HCT116 (cell line): ENCODE measurements around the gene CYRIA.

ENCODE experiments used
- EZH2 ChIP-seq: fragments of 200-600 bp; sonication (generic); IDR thresholded peaks from 2 replicates; pipeline ENCODE4 v1.6.1; 2017; ENCODE audit warnings: antibody characterized with exemption, mixed run types
- EZH2phosphoT487 ChIP-seq: fragments of 200-600 bp; IDR thresholded peaks from 2 replicates; pipeline ENCODE4 v1.6.1; 2018; ENCODE audit warnings: antibody characterized with exemption, borderline replicate concordance
- FOSL1 ChIP-seq: IDR thresholded peaks from 2 replicates; pipeline ENCODE4 v1.6.1; 2012; ENCODE audit warnings: low read depth
- JUND ChIP-seq: IDR thresholded peaks from 2 replicates; pipeline ENCODE4 v1.6.1; 2012
- POLR2A ChIP-seq: IDR thresholded peaks from 2 replicates; pipeline ENCODE4 v1.7.0; 2011; ENCODE audit warnings: borderline replicate concordance; ENCODE audit not compliant: insufficient read depth, insufficient read length; ENCODE audit errors: extremely low read depth
- POLR2AphosphoS5 ChIP-seq: IDR thresholded peaks from 2 replicates; pipeline ENCODE4 v1.6.1; 2011; ENCODE audit warnings: mild to moderate bottlenecking, low read depth, low read length, moderate library complexity
- SIN3A ChIP-seq: IDR thresholded peaks from 2 replicates; pipeline ENCODE4 v1.6.1; 2012; ENCODE audit warnings: low read depth
- ZNF274 ChIP-seq: fragments of 200-500 bp; sonication (Bioruptor generic); IDR thresholded peaks from 2 replicates; pipeline ENCODE4 v1.6.1; 2014; ENCODE audit warnings: mild to moderate bottlenecking, low read depth, low read length, inconsistent platforms
- TF ChIP-seq, protein P1 (sequence below), 3 experiments: fragments of 200-600 bp in 1 of 3; sonication (generic) in 1 of 3; IDR thresholded peaks in 2 of 3; conservative IDR thresholded peaks in 1 of 3; 2 replicates each; pipeline ENCODE4 v1.5.1; 2012 to 2017; ENCODE audit warnings: low read depth in 2 of 3, low read length in 2 of 3, antibody characterized with exemption in 1 of 3, borderline replicate concordance in 1 of 3, control low read depth in 1 of 3, mild to moderate bottlenecking in 1 of 3, mixed read lengths in 1 of 3, mixed run types in 1 of 3, moderate library complexity in 1 of 3; ENCODE audit not compliant: insufficient read depth in 1 of 3
- TF ChIP-seq, protein P2 (sequence below): IDR thresholded peaks from 2 replicates; pipeline ENCODE4 v1.6.1; 2012

- TF ChIP-seq, protein P1, sequence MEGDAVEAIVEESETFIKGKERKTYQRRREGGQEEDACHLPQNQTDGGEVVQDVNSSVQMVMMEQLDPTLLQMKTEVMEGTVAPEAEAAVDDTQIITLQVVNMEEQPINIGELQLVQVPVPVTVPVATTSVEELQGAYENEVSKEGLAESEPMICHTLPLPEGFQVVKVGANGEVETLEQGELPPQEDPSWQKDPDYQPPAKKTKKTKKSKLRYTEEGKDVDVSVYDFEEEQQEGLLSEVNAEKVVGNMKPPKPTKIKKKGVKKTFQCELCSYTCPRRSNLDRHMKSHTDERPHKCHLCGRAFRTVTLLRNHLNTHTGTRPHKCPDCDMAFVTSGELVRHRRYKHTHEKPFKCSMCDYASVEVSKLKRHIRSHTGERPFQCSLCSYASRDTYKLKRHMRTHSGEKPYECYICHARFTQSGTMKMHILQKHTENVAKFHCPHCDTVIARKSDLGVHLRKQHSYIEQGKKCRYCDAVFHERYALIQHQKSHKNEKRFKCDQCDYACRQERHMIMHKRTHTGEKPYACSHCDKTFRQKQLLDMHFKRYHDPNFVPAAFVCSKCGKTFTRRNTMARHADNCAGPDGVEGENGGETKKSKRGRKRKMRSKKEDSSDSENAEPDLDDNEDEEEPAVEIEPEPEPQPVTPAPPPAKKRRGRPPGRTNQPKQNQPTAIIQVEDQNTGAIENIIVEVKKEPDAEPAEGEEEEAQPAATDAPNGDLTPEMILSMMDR (IDR thresholded peaks at IDR 0.05 in 2 of 3, conservative IDR thresholded peaks at IDR 0.05 in 1 of 3; ENCODE audit: borderline replicate concordance in 1 of 3, insufficient read depth in 1 of 3, low read depth in 2 of 3, low read length in 2 of 3): no peak
- TF ChIP-seq POLR2A: no peak
- no peak for TF ChIP-seq FOSL1
- TF ChIP-seq POLR2AphosphoS5: no peak
- TF ChIP-seq EZH2: no peak
- TF ChIP-seq EZH2phosphoT487: no peak
- TF ChIP-seq, protein P2, sequence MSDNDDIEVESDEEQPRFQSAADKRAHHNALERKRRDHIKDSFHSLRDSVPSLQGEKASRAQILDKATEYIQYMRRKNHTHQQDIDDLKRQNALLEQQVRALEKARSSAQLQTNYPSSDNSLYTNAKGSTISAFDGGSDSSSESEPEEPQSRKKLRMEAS: no peak
- no peak for TF ChIP-seq SIN3A
- no peak for TF ChIP-seq JUND
- no peak for TF ChIP-seq ZNF274
Measured at GRCh38 chr2:16623031-16623430, 42.6 kb downstream of the CYRIA start.
